Trophoblast cell (in vitro differentiated cells and primary cell): ENCODE results near the gene INTS15.
A peak's percentile ranks its signal among the peaks of the same experiment; 100 is the strongest.

ENCODE experiments used
- DNase-seq, 2 donors: peaks; one replicate each; pipeline ENCODE4 v3.0.0-alpha.2; 2016
- H2AFZ ChIP-seq: 2 replicates; pipeline ENCODE4 v1.6.1; 2013; ENCODE audit warnings: low read length, moderate library complexity, mild to moderate bottlenecking; ENCODE audit not compliant: insufficient read depth, poor library complexity
- H2AK5ac ChIP-seq: 2 replicates; pipeline ENCODE4 v1.6.1; 2013; ENCODE audit warnings: mild to moderate bottlenecking, low read length
- H2BK120ac ChIP-seq: 2 replicates; pipeline ENCODE4 v1.6.1; 2013; ENCODE audit warnings: low read length, mild to moderate bottlenecking, moderate library complexity; ENCODE audit not compliant: insufficient read depth, poor library complexity
- H2BK12ac ChIP-seq: 2 replicates; pipeline ENCODE4 v1.6.1; 2013; ENCODE audit warnings: mild to moderate bottlenecking, low read length, moderate library complexity
- H2BK5ac ChIP-seq: 2 replicates; pipeline ENCODE4 v1.6.1; 2013; ENCODE audit warnings: low read length, low read depth, moderate library complexity, mild to moderate bottlenecking; ENCODE audit not compliant: poor library complexity
- H3K14ac ChIP-seq: 2 replicates; pipeline ENCODE4 v1.6.1; 2013; ENCODE audit warnings: mild to moderate bottlenecking, low read length
- H3K18ac ChIP-seq: 2 replicates; pipeline ENCODE4 v1.6.1; 2013; ENCODE audit warnings: mild to moderate bottlenecking, low read length
- H3K23ac ChIP-seq: 2 replicates; pipeline ENCODE4 v1.6.1; 2013; ENCODE audit warnings: low read length
- H3K27ac ChIP-seq: 2 replicates; pipeline ENCODE4 v1.5.1; 2013; ENCODE audit warnings: low read depth, mild to moderate bottlenecking, inconsistent platforms, low read length, moderate library complexity
- H3K27me3 ChIP-seq: 2 replicates; pipeline ENCODE4 v1.6.1; 2013; ENCODE audit warnings: inconsistent platforms, mild to moderate bottlenecking, low read length, moderate library complexity; ENCODE audit not compliant: insufficient read depth
- H3K36me3 ChIP-seq, 2 experiments: 1 replicate in 1 of 2; 2 replicates in 1 of 2; pipeline ENCODE4 v1.6.1; 2013; ENCODE audit warnings: low read length in 2 of 2, mild to moderate bottlenecking in 2 of 2, moderate library complexity in 1 of 2; ENCODE audit not compliant: insufficient read depth in 2 of 2, control insufficient read depth in 1 of 2
- H3K4ac ChIP-seq: 2 replicates; pipeline ENCODE4 v1.6.1; 2013; ENCODE audit warnings: low read depth, mild to moderate bottlenecking, low read length, moderate library complexity
- H3K4me1 ChIP-seq, 2 experiments: 1 replicate in 1 of 2; 2 replicates in 1 of 2; pipeline ENCODE4 v1.6.1; 2013; ENCODE audit warnings: low read length in 2 of 2, mild to moderate bottlenecking in 2 of 2, moderate library complexity in 1 of 2; ENCODE audit not compliant: insufficient read depth in 2 of 2, control insufficient read depth in 1 of 2
- H3K4me2 ChIP-seq: 2 replicates; pipeline ENCODE4 v1.6.1; 2013; ENCODE audit warnings: inconsistent platforms, mild to moderate bottlenecking, low read length, moderate library complexity
- H3K4me3 ChIP-seq: 2 replicates; pipeline ENCODE4 v1.5.1; 2013; ENCODE audit warnings: mild to moderate bottlenecking, low read depth, low read length, inconsistent platforms
- H3K79me1 ChIP-seq: one replicate; pipeline ENCODE4 v1.6.1; 2013; ENCODE audit warnings: low read length
- H3K79me2 ChIP-seq: 2 replicates; pipeline ENCODE4 v1.6.1; 2013; ENCODE audit warnings: low read length, mild to moderate bottlenecking; ENCODE audit not compliant: control insufficient read depth, insufficient read depth, poor library complexity
- H3K9ac ChIP-seq: 2 replicates; pipeline ENCODE4 v1.6.1; 2013; ENCODE audit warnings: mild to moderate bottlenecking, low read length
- H3K9me3 ChIP-seq: 2 replicates; pipeline ENCODE4 v1.6.1; 2013; ENCODE audit warnings: low read depth, mild to moderate bottlenecking, control low read depth, inconsistent platforms, low read length; ENCODE audit not compliant: insufficient read depth
- H4K12ac ChIP-seq: 2 replicates; pipeline ENCODE4 v1.6.1; 2013; ENCODE audit warnings: low read depth, mild to moderate bottlenecking, low read length, moderate library complexity
- H4K8ac ChIP-seq: 2 replicates; pipeline ENCODE4 v1.6.1; 2013; ENCODE audit warnings: low read depth, mild to moderate bottlenecking, low read length, moderate library complexity
- H4K91ac ChIP-seq: one replicate; pipeline ENCODE4 v1.6.1; 2013; ENCODE audit warnings: low read depth, mild to moderate bottlenecking, low read length, moderate library complexity
- WGBS: extraction: QIAGEN DNeasy Blood & Tissue Kit; methylation state at CpG from one replicate; pipeline ENCODE4 v1.1.7; 2013; ENCODE audit warnings: missing lambda C conversion rate; ENCODE audit not compliant: insufficient read length, insufficient coverage; ENCODE audit errors: extremely low coverage; 5-methylcytosine and 5-hydroxymethylcytosine counted together

The INTS15 gene

DNA sequence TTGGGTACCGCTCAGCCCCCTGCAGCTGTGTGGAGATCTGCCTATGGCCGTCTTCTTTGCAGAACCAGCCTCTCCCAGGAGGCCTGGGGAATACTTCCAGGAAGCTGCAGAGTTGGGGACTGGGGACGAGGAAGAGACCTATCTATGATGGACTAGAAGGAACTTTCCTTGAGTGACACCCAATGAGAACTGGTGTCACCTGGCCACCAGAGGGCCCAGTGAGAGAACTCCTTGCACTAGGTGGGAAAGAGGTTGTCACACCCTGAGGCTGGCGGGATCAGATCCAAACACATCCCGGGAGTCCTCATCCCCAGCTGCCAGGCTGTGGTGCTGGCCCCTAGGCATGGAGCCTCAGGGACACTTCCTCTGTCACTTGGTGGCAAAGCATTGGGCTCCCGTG is 33.6 kb upstream of the INTS15 start:
- Histone ChIP-seq H3K4me1 (no peaks in the 10 kb centered on the region), H3K4ac (no peak overlapping the region), H3K79me2 (no peaks in the 10 kb centered on the region), H3K23ac (no peak overlapping the region), H4K8ac (no peak overlapping the region), H3K79me1 (no peaks in the 10 kb centered on the region), H3K27me3 (no peaks in the 10 kb centered on the region), H3K4me3 (no peak overlapping the region), H2AFZ (no peak overlapping the region), H4K12ac (no peak overlapping the region), H2BK5ac (no peak overlapping the region), H3K14ac (no peak overlapping the region), H3K27ac (no peak overlapping the region), H3K36me3 (no peaks in the 10 kb centered on the region), H2BK12ac (no peak overlapping the region), H3K9ac (no peak overlapping the region), H3K9me3 (no peaks in the 10 kb centered on the region), H2AK5ac (no peak overlapping the region), H2BK120ac (no peak overlapping the region), H3K18ac (no peak overlapping the region), H4K91ac (no peak overlapping the region), H3K4me2 (no peak overlapping the region)
- no CpG with 5 or more reads among the region's 6 CpGs for WGBS
- DNase-seq, result peak; percentile 27 to 51

DNA sequence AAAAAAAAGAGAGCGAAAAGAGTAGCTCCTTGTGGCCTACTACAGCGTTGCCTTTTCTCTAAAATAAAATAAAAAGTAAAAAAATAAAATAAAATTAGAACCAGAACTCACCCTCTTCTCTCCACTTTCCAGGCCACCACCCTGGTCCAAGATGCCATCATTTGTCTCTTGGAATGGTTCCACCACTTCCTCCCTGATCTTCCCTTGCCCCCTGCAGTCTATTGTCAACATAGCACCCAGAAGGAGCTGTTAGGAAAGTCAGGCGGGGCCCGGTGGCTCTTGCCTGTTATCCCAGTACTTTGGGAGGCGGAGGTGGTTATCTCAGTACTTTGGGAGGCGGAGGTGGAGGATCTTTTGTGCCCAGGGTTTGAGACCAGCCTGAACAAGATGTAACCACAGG is 31.0 kb upstream of the INTS15 start:
- no CpG with 5 or more reads among the region's 6 CpGs for WGBS

DNA sequence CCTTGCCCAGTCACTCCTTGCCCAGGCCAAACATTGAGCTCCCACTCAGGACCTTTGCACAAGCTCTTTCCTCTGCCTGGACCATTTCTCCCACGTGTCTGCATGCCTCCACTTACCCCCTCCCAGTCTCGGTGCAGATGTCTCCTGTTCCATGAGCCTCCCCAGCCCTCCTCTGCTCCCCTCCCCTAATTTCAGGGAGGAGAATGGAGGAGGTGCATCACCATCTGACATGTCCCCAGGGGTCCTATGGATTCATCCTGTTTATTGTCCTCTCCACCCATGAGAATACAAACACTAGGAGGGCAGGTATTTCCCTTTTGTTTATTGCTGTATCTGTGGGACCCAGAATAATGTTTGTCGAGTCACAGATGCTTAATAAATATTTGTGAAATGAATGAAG is 29.9 kb upstream of the INTS15 start:
- H3K4me3 ChIP-seq, result no peak overlapping the region
- no peak overlapping the region for H3K27ac ChIP-seq
- no peak overlapping the region for H2BK12ac ChIP-seq
- H2BK120ac ChIP-seq, result no peak overlapping the region
- no CpG with 5 or more reads among the region's 3 CpGs for WGBS
- H3K36me3 ChIP-seq, result no peaks in the 10 kb centered on the region
- no peak overlapping the region for H4K12ac ChIP-seq
- H3K18ac ChIP-seq, result no peak overlapping the region
- no peaks in the 10 kb centered on the region for H3K79me2 ChIP-seq
- H2AK5ac ChIP-seq, result no peak overlapping the region
- no peaks in the 10 kb centered on the region for H3K4me1 ChIP-seq
- H3K14ac ChIP-seq, result no peak overlapping the region
- no peak overlapping the region for H3K23ac ChIP-seq
- no peak overlapping the region for H2BK5ac ChIP-seq
- no peak overlapping the region for H3K4me2 ChIP-seq
- H4K91ac ChIP-seq, result no peak overlapping the region
- no peak overlapping the region for H3K9ac ChIP-seq
- H3K27me3 ChIP-seq, result no peaks in the 10 kb centered on the region
- no peak overlapping the region for H3K4ac ChIP-seq
- H2AFZ ChIP-seq, result no peak overlapping the region
- H3K79me1 ChIP-seq, result no peaks in the 10 kb centered on the region
- no peaks in the 10 kb centered on the region for H3K9me3 ChIP-seq
- no peak for DNase-seq
- H4K8ac ChIP-seq, result no peak overlapping the region

More for the DNA sequence above, 31.0 kb upstream of the INTS15 start:
- Histone ChIP-seq H3K27me3 (no peaks in the 10 kb centered on the region), H3K4me2 (no peak overlapping the region), H3K9ac (no peak overlapping the region), H4K12ac (no peak overlapping the region), H3K4ac (no peak overlapping the region), H2AFZ (no peak overlapping the region), H2BK5ac (no peak overlapping the region), H3K4me1 (no peaks in the 10 kb centered on the region), H2BK120ac (no peak overlapping the region), H2AK5ac (no peak overlapping the region), H3K79me2 (no peaks in the 10 kb centered on the region), H4K91ac (no peak overlapping the region), H2BK12ac (no peak overlapping the region), H3K36me3 (no peaks in the 10 kb centered on the region), H3K79me1 (no peaks in the 10 kb centered on the region), H3K23ac (no peak overlapping the region), H3K27ac (no peak overlapping the region), H3K4me3 (no peak overlapping the region), H3K9me3 (no peaks in the 10 kb centered on the region), H4K8ac (no peak overlapping the region), H3K18ac (no peak overlapping the region), H3K14ac (no peak overlapping the region)
- peak; percentile 17 to 71 for DNase-seq

DNA sequence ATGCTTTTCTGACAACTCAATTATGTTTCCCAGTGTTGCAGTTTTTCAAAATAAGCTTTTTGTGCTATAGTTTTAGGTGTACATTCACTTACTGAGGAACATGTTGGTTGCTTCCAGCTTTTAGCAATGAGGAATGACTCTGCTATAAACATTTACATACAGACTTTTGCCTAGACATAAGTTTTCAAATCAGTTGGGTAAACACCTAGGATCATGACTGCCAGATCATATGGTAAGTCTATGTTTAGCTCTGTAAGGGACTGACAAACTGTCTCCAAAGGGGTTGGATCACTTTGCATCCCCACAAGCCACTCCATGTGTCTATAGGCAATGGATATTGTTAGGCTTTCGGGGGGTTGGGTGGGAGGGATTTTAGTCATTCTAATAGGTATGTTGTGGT is 27.7 kb upstream of the INTS15 start:
- H2AK5ac ChIP-seq, result no peak overlapping the region
- H3K36me3 ChIP-seq, result no peaks in the 10 kb centered on the region
- H3K79me1 ChIP-seq, result no peaks in the 10 kb centered on the region
- no peak overlapping the region for H4K8ac ChIP-seq
- H3K27ac ChIP-seq, result no peak overlapping the region
- no peaks in the 10 kb centered on the region for H3K27me3 ChIP-seq
- no peak overlapping the region for H3K18ac ChIP-seq
- H3K4ac ChIP-seq, result no peak overlapping the region
- no peaks in the 10 kb centered on the region for H3K9me3 ChIP-seq
- H2BK120ac ChIP-seq, result no peak overlapping the region
- no CpG with 5 or more reads among the region's 1 CpG for WGBS
- no peak overlapping the region for H2BK5ac ChIP-seq
- no peak overlapping the region for H3K9ac ChIP-seq
- H4K12ac ChIP-seq, result no peak overlapping the region
- no peaks in the 10 kb centered on the region for H3K79me2 ChIP-seq
- no peaks in the 10 kb centered on the region for H3K4me1 ChIP-seq
- no peak overlapping the region for H3K23ac ChIP-seq
- H2AFZ ChIP-seq, result no peak overlapping the region
- no peak overlapping the region for H3K4me2 ChIP-seq
- no peak overlapping the region for H3K4me3 ChIP-seq
- H3K14ac ChIP-seq, result no peak overlapping the region
- no peak overlapping the region for H2BK12ac ChIP-seq
- H4K91ac ChIP-seq, result no peak overlapping the region
- DNase-seq, result no peak
